ENCODE measurements around the gene SLC6A7.
"Not testable (repeated sequence)": the region's sequence is repeated elsewhere in the genome, so short reads cannot be mapped to it uniquely, and the experiment has no call there.

The SLC6A7 gene

DNA sequence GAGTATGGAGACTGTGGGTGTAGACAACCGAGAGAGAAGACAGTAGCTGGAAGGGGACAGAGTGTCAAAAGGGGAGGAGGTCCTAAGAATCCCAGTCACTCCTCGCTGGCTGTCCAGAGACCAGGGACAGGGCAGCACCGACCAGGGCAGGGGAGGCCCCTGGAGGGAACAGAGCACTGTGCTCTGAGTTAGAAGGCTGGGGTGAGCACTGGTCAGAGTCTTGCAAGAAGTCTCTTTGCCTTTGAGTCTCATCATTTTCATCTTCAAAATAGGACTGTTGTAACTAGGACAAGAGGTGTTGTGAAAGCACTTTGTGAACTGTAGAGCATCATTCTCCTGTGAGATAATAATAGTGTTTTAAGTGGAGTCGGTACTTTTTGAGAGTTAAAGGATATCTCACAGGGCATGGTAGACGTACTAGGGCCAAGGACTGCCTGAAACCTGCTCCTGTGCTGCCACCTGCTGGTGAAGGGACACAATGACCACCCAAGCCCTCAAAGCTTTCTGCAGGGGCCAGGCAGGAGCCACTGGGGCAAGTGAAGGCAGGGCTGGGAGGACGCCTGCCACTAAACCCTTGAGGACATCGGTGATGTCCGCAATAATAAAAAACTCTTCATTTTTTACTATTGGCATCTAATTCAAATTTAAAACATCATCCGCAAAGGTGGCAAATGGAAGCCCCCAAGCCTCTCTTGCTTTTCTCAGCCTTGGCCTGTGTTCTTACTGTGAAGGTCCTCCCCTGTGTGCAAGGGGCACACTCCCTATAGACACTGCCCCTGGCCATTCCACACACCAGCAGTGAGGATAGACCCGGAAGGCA, 28.2 kb downstream of the SLC6A7 start:
- DNase-seq (ENCODE audit: low spot score), result peak; percentile 76

- no peak for DNase-seq (ENCODE audit: low spot score)
Observed at GRCh38 chr5:150218693-150219035, 28.8 kb downstream of the SLC6A7 start.

DNA sequence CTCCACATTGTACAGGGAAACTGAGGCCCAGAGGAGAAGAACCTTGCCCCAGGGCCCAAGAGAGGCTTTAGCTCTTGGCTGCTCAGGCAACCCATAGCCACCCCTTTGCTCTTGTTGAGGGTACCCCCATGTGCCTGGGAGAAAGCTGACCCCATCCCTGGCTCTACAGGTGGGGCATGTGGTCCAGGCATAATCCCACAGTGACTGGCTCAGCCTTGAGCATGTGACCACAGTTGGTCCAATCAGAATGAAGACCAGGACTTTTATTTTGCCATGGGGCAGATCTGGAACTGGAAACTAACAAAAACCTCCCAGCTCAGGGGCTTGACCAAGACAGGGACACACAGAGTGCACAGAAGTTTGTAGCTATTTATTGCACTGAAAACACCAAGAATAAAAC, 29.3 kb downstream of the SLC6A7 start:
- DNase-seq (ENCODE audit: low spot score), result no peak

DNA sequence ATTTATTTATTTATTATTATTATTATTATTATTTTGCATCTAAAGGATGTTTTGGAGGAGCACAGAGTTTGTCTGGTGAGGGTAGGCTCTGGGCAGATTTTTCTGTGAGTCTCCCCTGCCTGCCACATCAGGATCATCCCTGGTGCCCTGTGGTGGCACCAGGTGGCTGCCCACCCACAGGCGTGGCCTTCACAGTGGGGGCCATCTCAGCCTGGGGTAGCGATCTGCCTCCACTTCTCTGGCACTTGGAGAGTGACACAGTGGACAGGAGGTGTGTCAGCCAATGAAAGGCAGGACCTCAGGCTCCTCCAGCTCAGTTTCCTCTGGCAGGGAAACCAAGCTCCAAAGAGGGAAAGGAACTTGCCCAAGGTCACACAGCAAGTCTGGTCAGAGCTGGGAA, 30.0 kb downstream of the SLC6A7 start:
- DNase-seq (ENCODE audit: low spot score), result no peak

DNA sequence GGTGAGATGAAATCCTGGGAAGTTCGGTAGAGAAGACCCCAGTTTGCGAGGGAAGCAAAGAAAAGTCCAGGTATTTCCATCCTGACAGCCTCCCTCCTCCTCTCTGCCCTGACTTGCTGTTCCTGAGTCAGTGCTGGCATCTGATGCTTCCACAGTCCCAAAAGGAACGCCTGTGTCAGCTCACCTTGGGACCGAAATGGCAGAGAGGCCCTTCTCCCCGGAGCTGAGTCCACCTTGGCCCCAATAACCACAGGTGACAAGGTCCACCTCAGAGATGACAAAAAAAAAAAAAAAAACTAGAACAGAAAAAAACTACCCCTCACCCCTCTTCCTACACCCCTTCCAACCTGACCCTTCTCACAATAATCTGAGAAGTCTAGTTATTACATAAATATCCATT, 31.6 kb downstream of the SLC6A7 start:
- DNase-seq (ENCODE audit: low spot score), result no peak

DNA sequence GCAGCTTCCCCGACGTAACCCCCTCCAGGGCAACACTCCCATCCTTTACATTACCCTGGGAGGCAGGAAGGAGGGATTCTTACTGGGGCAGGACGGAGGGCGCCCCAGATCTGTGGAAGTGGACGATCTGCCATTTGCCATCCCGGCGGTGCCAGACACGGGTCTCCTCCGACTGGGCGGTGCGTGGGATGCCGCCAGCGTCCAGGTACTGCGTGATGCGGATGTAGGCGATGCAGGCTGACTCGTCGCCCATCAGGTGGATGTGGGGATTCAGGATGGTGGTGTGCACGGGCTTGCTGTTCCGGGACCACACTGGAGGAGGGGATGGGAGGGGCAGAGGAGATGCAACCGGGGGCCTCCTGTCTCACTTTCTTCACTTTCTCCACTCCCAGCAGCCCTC, 33.0 kb downstream of the SLC6A7 start:
- DNase-seq (ENCODE audit: low spot score), result no peak

GRCh38 chr5:150223474-150223873, 33.6 kb downstream of the SLC6A7 start:
- no peak for DNase-seq (ENCODE audit: low spot score)

- DNase-seq (ENCODE audit: low spot score), result no peak
Observed at GRCh38 chr5:150224483-150225027, 34.7 kb downstream of the SLC6A7 start.

DNA sequence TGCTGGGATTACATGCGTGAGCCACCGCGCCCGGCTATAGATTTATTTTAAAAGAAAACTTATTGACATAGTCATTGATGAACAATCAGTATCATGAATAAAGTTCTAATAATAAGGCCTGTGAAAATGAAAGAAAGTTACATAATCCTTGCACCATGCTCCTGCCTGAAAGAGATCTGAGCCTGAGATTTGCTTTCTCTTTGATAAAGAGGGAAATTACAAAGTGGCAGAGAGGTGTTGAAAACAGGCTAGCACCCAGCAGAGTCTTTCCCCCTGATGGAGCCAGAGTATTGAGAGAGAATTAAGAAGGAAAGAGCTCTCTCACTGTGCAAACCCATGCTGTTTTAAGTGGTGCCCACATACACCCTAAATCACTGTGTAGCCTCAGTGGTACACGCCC, 37.2 kb downstream of the SLC6A7 start:
- no peak for DNase-seq (ENCODE audit: low spot score)

DNA sequence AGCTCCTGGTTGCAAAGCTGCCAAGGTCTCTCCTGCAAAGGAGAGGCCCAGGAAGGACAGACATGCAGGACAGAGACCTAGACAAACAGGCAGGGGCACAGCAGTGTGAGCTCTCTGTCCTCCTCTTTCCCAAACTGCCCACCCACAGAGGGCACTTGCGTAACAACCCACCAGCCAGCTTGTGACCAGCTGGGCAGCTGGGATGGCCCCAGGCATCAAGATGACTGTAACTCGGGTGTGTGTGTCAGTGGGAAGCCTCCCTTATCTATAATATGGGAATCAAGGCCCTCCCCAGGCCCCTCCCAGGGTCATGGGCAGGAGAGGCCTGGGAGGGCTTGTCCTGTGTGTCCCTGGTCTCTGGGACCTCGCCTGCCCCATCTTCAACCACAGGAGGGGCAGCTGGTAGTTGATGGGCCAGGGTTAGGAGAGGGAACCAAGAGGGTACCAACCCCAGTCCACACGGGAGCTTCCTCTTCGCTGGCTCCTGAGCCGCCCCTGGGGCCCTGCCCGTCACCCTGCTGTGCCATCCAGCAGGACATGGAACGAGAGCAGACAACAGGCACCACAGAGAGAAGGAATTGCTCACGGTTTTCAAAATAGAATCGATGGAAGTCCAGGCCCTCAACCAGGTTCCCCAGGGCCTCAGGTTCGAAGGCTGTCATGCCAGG, 37.9 kb downstream of the SLC6A7 start:
- no peak for DNase-seq (ENCODE audit: low spot score)

GRCh38 chr5:150229571-150229970, 39.7 kb downstream of the SLC6A7 start:
- no peak for DNase-seq (ENCODE audit: low spot score)

GRCh38 chr5:150230842-150231241, 41.0 kb downstream of the SLC6A7 start:
- DNase-seq (ENCODE audit: low spot score), result no peak

DNA sequence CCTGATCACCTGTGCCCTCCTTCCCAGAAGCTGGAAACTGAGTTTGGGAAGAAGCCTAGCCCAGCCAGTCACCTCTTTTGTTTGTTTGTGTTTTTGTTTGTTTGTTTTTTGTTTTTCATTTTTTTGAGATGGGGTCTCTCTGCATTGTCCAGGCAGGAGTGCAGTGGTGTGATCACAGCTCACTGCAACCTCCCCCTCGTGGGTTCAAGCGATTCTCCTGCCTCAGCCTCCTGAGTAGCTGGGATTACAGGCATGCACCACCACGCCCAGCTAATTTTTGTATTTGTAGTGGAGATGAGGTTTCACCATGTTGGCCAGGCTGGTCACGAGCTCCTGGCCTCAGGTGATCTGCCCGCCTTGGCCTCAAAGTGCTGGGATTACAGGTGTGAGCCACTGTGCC, 43.8 kb downstream of the SLC6A7 start:
- not testable (repeated sequence) for DNase-seq (ENCODE audit: low spot score)

GRCh38 chr5:150234576-150235499, 45.0 kb downstream of the SLC6A7 start:
- no peak for DNase-seq (ENCODE audit: low spot score)

GRCh38 chr5:150235500-150235854, 45.6 kb downstream of the SLC6A7 start:
- DNase-seq (ENCODE audit: low spot score), result no peak

DNA sequence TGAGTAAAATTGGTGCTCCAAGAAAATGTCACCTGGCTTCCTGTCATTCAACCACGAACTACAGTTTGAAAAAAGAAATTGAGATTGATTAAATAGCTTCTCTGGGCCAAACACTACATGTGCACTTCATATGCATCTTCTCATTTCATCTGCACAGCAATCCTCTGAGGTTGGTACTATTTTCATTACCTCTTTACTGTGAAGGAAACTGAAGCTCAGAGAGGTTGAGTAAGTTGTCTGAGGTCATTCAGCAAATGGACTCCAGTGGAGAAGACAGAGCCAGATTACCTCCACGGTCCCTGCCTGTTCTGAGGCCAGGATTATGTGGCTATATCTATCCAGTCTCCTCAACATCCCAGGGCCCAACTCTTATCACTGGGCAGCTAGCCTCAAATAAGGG, 46.5 kb downstream of the SLC6A7 start:
- no peak for DNase-seq (ENCODE audit: low spot score)

DNA sequence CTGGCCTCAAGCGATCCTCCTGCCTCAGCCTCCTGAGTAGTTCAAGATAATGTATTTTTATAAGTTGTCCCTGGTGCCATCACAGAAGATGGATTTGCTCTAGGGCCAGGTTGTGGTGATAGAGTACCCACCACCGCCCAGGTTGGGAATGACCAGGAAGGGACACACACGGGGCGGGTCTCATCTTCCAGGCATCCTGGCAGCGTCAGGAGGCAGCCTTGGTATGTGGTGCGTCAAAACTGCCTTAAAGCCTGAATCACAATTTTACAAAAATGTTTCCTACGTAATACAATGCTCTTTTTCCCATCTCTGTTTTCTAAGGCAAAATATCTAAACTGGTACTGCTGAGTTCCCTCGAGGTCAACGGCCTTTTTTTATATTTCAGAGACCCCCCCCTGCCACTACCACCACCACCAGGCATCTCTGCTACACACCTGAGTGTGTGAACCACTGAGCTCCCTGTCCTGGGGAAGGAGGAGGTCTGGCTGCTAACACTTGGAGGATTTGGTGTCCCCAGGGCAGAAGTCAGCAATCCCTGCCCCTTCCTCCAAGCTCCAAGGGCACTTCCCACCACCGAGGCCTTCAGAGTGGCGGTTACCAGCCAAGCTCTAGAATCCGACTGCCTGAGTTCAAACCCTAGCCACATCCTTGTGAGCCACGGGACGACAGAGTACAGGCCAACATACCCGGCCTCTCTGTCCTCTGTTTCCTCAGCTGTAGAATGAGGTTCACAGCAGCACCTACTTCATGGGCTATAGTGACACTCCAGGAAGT, 47.3 kb downstream of the SLC6A7 start:
- DNase-seq (ENCODE audit: low spot score), result no peak

DNA sequence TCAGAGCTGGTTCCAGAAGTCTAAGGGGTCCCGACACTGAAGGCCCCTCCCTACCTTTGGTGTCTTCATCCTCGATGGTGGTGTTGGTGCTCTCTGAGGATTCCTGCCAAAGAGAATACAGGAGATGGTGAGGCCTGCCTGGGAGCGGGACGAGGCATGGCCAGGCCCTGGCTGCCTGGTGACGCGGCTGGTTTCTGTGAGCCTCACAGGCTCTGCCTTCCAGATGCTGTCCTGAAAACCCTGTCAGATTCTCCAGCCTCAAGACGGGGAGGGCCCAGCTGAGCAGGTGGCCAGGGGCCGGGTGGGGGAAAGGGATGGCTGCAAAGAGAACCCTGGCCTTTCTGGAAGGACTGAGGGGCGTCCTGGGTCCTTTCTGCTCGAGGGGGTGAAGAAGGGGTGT, 48.8 kb downstream of the SLC6A7 start:
- DNase-seq (ENCODE audit: low spot score), result no peak

GRCh38 chr5:150239099-150239793, 49.4 kb downstream of the SLC6A7 start:
- DNase-seq (ENCODE audit: low spot score), result no peak

DNA sequence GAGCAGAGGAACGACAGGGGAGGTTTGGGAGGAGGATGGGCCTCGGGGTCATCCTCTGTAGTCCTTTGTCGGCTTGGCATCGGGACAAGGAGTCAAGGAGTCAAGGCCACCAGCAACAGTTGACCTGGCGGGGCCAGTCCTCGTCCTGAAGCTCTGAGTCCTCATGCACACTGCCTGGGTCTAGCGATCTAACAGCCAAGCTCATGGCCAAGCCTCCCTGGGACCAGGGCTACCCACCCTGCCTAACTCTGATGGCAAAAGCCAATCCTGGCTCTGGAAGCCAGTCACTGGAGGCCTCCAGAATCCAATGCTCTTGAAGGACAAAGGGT, 49.9 kb downstream of the SLC6A7 start:
- no peak for DNase-seq (ENCODE audit: low spot score)
